ENCODE data around the gene ETV3L. TPM values are rescaled to one million over a fixed set of nuclear protein-coding genes. Genes with fewer than 3 reads are reported as not detected.

ETV3L gene
- total RNA-seq, 1 experiment from 2014 or later: not detected

GRCh38 chr1:157091668-157092273 is 7.8 kb downstream of the ETV3L start:
- TF ChIP-seq TCF7L2 (IDR thresholded peaks at IDR 0.05; ENCODE audit: low read depth, low read length) (no peak), REST (IDR thresholded peaks at IDR 0.05; ENCODE audit: insufficient read depth in 1 of 2, low read depth in 2 of 2, low read length in 1 of 2) (no peak), CTCF (IDR thresholded peaks at IDR 0.05) (no peak), SIN3A (IDR thresholded peaks at IDR 0.05; ENCODE audit: borderline replicate concordance, insufficient read depth, low read depth, low read length) (no peak), POLR2AphosphoS5 (IDR thresholded peaks at IDR 0.05; ENCODE audit: low read depth, low read length) (no peak)
- ATAC-seq (no peak), DNase-seq (ENCODE audit: low read depth, low spot score) (no peak)
- intact Hi-C loops (cut with micrococcal nuclease; ENCODE audit: unreplicated experiment): no loop called here
- Histone ChIP-seq H3K27me3 (ENCODE audit: control insufficient read depth, insufficient read depth, low read length) (no peaks in the 10 kb centered on the region), H3K36me3 (ENCODE audit: control insufficient read depth, insufficient read depth, low read length) (no peaks in the 10 kb centered on the region), H3K9me3 (ENCODE audit: control insufficient read depth, insufficient read depth, low read depth, low read length) (no peaks in the 10 kb centered on the region), H3K4me3 (ENCODE audit: low read depth in 2 of 2, low read length in 2 of 2) (no peak overlapping the region), H3K4me1 (ENCODE audit: control insufficient read depth, insufficient read depth, low read length) (no peaks in the 10 kb centered on the region), H3K27ac (ENCODE audit: low read length) (no peak overlapping the region)
- in situ Hi-C loops (cut with HindIII; ENCODE audit: low pct_unique_long_range_greater_than_20kb, low sequenced_read_pairs): no loop called here
- ChIA-PET CTCF (no interaction called here), POLR2A (no interaction called here)
- BruUV-seq (replicated peaks): no TSS peak

- no peak overlapping the region for H3K27ac ChIP-seq (ENCODE audit: low read length)
- H3K9me3 ChIP-seq (ENCODE audit: control insufficient read depth, insufficient read depth, low read depth, low read length): no peaks in the 10 kb centered on the region
- in situ Hi-C loops (cut with HindIII; ENCODE audit: low pct_unique_long_range_greater_than_20kb, low sequenced_read_pairs): no loop called here
- H3K27me3 ChIP-seq (ENCODE audit: control insufficient read depth, insufficient read depth, low read length): no peaks in the 10 kb centered on the region
- no peak overlapping the region for H3K4me3 ChIP-seq (ENCODE audit: low read depth in 2 of 2, low read length in 2 of 2)
- no peaks in the 10 kb centered on the region for H3K36me3 ChIP-seq (ENCODE audit: control insufficient read depth, insufficient read depth, low read length)
- intact Hi-C loops (cut with micrococcal nuclease; ENCODE audit: unreplicated experiment): no loop called here
- no peak for TF ChIP-seq TCF7L2 (IDR thresholded peaks at IDR 0.05; ENCODE audit: low read depth, low read length)
- TF ChIP-seq CTCF (IDR thresholded peaks at IDR 0.05): no peak
- TF ChIP-seq REST (IDR thresholded peaks at IDR 0.05; ENCODE audit: insufficient read depth in 1 of 2, low read depth in 2 of 2, low read length in 1 of 2): no peak
- TF ChIP-seq POLR2AphosphoS5 (IDR thresholded peaks at IDR 0.05; ENCODE audit: low read depth, low read length): no peak
- no peak for TF ChIP-seq SIN3A (IDR thresholded peaks at IDR 0.05; ENCODE audit: borderline replicate concordance, insufficient read depth, low read depth, low read length)
- ChIA-PET POLR2A (no interaction called here), CTCF (interaction anchor here (2.6 kb wide), 1 partner anchor 65 kb away, joined by 85 read pairs; no protein-coding TSS in a partner anchor)
- DNase-seq (ENCODE audit: low read depth, low spot score): no peak
- no TSS peak for BruUV-seq (replicated peaks)
- H3K4me1 ChIP-seq (ENCODE audit: control insufficient read depth, insufficient read depth, low read length): no peaks in the 10 kb centered on the region
- ATAC-seq: no peak
These were observed 8.4 kb downstream of the ETV3L start for GRCh38 chr1:157091186-157091585.
